GM18526 (cell line): ENCODE results near the gene RBP4.

Experiments
- POLR2A ChIP-seq: IDR thresholded peaks from 3 replicates; pipeline ENCODE4 v1.6.1; 2011; ENCODE audit not compliant: insufficient read length; ENCODE audit errors: extremely low read depth

RBP4 gene

DNA sequence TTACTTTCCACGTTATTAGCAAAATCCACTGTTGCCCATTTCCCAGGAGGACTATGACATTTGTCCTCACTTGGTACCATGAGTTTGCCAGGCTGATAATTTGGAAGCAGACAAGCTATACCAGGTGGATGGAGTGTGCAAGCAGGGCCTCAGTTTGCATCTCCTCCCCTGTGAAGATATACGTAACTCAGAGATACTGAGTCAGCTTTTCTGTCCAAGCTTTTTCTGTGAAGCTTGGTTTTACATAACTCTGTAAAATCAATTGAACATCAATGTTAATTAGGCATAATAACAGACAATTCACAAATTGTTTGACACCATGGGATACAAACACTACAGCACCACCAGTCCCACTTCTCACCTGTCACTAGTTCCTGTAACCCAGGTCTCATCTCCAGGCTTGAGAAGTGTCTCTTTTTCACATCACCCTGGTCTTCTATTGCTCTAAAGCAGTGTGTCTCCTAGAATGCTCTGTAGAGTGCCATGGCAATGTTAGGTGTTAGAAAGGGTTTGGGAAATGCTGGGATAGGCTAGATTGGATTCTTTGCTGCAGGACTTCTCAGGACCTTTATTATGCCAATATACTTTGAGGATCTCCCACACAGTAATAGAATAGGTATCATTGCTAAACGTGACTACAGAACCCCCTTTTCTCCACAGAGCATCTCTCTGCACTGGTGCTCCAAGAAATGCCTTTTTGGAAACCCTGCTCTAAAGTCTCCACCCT lies 20.9 kb downstream of the RBP4 start:
- no peak for TF ChIP-seq POLR2A

DNA sequence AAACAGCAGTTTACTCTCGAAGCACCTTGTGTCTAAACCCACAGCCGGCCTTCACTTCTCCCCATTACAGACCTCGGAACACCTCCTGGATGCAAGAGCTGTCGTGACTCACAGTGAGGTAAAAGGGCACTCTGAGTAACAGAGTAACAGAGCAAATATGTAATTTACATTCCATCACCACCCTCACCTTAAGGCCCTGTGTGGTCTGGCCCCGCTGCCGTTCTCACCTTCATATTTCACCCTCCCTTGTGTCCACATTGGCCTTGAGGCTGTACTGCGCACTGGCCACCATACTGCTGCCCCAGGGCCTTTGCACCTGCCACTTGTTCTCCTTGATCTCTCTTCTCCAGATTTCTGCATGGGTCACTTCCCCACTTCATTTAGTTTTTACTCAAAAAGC lies 21.9 kb downstream of the RBP4 start:
- TF ChIP-seq POLR2A: no peak

DNA sequence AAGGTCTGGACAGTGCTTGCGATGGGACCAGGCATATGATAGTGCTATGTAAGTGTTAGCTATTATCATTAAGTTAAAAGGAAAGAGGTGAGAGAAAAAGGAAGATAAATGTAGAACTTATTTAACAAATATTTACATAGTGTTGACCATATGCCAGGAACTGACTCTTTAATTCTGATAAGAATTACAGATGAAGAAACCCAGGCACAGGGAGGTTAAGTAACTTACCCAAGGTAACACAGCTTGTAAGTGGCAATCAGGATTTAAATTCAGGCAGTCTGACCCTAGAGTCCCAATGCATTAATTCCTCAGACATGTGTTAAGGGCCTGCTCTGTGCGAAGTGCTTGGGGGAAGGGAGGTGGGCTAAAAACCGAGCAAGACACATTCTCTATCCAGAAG lies 23.5 kb downstream of the RBP4 start:
- no peak for TF ChIP-seq POLR2A

DNA sequence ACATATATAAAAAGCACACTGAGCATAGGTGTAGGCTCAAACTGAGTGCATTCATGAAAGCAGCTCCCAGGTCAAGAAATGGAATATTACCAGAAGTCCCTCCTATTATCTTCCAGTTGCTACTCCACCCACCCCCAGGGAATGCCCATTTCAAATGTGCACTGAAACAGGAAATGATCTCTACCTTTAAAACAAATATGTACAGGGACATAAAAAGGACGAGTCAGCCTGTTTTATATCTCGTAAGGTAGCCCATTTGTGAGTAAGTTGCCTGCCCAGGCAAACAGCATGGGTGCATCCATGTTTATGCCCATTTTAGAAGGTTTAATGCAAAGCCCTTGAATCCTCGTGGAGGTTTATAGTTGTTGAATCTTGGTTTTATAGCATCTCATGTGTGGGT lies 24.1 kb downstream of the RBP4 start:
- TF ChIP-seq POLR2A: no peak

GRCh38 chr10:93573924-93574323 lies 27.1 kb downstream of the RBP4 start:
- no peak for TF ChIP-seq POLR2A

DNA sequence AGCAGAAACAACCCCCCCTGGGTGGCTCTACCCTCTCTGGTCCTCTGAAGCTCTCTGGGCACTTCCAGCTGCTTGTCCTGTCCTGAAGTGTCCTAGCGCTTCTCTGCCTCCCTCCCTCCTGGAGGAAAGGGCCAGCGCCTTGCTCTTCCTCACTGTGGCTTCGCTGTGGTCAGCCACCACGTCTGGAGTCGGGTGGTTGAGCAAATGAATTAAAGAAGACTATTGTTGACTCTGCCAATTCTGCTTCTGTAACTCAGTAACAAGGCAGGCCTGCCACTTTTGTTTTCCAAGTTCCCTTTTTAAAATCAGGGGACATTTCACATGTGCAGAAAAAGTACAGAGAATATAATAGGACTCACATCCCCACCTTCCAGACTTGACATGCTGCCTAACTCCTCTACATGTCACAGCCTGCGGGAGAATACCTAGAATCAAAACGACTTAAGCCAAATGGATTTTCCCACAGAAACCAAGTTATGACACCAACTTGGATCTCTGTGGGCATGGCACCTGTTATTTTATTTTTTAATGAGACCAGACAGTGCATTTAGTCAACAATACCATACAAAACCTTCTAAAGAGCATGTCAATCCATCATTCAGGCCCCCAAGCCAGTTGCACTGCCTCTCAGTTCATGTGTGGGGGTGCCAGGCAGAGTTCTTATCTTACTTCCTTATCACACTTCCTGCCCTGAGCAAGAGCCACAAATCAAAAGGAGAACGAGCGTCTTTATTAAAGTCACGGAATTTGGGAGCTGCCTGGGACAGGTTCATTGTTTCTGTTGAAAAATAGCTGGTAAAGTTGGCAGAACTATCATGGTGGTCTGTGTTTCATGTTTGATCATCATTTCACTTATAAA lies 27.8 kb downstream of the RBP4 start:
- no peak for TF ChIP-seq POLR2A

DNA sequence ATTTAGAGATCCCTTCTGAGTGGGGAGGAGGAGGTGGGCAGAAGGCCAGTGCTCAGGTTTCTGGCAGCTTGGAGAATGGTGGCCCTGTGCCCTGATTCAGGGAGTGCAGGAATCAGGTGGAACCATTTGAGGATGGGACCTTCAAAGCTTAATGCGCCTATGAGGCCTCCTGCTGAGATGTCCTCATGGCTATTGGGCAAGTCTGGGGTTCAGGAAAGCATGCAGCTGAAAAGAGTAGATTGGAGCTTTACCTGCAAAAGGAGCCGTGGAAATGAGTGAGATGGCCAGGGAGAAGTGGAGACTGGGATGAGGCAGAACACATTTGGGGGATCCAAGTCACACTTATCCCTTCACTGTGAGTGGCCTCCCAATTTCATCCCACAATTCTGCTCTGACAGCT lies 28.4 kb downstream of the RBP4 start:
- no peak for TF ChIP-seq POLR2A

DNA sequence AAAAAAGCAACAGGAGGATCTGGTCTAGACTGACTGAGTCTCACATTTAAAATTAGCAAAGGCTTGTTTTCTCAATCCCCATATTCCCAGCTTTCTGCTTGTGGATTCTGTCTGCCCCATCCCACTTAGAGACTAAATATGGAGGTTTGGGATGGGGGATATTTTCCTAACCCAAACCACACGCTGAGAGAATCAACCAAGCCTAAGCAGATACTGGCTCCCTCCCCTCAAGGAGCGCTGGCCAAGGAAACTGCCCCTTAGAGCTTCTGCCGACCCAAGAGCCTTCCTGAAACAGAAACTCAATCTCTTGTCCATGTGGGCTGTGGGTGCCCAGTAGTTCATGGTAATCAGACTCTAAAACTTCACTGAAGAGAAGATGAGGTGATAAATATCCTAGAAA lies 30.7 kb downstream of the RBP4 start:
- TF ChIP-seq POLR2A: no peak

- TF ChIP-seq POLR2A: no peak
These were observed 33.0 kb downstream of the RBP4 start for GRCh38 chr10:93568105-93568390.

GRCh38 chr10:93567277-93568104 lies 33.5 kb downstream of the RBP4 start:
- no peak for TF ChIP-seq POLR2A

DNA sequence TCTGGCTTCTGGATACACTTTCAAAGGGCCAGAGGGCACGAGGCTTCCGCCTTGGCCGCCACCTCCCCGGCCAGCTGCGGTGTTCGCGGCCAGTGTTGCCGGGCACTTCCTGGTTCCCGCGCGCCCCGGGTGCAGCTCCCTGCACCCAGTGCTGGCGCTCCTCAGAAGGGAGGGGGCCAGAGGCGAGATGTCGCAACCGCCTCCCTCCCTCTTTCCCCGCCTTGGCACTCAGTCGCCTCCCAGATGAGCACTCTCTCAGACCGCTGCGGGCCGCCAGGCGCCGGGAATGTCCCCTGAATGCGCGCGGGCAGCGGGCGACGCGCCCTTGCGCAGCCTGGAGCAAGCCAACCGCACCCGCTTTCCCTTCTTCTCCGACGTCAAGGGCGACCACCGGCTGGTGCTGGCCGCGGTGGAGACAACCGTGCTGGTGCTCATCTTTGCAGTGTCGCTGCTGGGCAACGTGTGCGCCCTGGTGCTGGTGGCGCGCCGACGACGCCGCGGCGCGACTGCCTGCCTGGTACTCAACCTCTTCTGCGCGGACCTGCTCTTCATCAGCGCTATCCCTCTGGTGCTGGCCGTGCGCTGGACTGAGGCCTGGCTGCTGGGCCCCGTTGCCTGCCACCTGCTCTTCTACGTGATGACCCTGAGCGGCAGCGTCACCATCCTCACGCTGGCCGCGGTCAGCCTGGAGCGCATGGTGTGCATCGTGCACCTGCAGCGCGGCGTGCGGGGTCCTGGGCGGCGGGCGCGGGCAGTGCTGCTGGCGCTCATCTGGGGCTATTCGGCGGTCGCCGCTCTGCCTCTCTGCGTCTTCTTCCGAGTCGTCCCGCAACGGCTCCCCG lies 34.4 kb downstream of the RBP4 start, which contains the start of gene FFAR4:
Gene FFAR4, plus strand, starts transcription at position 231 of the 842 bp plus-strand sequence. Its CDS starts 56 bp downstream, at position 287.
- no peak for TF ChIP-seq POLR2A

GRCh38 chr10:93565446-93565845 lies 35.6 kb downstream of the RBP4 start:
- no peak for TF ChIP-seq POLR2A

- TF ChIP-seq POLR2A: no peak
These were observed 40.5 kb downstream of the RBP4 start for GRCh38 chr10:93560541-93560940.

- TF ChIP-seq POLR2A: no peak
These were observed 41.5 kb downstream of the RBP4 start for GRCh38 chr10:93559490-93559889.

DNA sequence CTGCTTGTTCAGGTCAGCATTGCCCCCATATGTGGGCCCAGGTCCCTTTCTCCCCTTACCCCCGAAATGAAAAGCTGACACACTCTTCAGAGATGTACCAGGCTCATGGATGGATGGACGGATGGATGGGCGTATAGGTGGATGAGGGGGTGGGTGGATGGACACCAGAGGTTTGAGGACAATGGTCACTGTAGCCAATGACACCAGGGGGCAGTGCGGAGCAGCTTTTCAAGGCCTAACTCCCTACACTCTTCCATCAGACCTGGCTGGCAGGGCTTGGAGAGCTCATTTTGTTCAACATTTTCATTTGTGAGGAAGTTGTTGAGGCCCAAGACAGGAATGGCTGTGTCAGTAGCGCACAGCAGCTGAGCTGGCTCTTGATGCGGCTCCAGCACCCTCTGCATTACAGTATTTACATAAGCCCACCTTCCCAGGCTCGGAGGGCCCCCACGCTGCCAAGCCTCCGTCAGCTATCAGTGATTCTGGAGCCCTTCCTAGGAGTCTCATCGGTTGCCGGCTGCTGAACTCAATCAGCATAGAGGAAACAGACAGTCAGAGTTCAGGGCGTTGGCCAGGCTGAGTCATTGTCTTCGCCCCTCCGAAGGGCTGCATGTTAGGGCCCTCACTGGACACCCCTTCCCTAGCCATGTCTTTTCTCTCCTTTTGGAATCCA lies 46.1 kb downstream of the RBP4 start:
- no peak for TF ChIP-seq POLR2A

GRCh38 chr10:93554316-93554663 lies 46.7 kb downstream of the RBP4 start:
- no peak for TF ChIP-seq POLR2A
